Measurements from ENCODE around the gene FAT1. TPM values are rescaled to one million over a fixed set of nuclear protein-coding genes. Genes with fewer than 3 reads are reported as not detected.

FAT1 gene
- total and polyA plus RNA-seq, 12 donors = 20.4 to 131 (median 75.5) TPM

DNA sequence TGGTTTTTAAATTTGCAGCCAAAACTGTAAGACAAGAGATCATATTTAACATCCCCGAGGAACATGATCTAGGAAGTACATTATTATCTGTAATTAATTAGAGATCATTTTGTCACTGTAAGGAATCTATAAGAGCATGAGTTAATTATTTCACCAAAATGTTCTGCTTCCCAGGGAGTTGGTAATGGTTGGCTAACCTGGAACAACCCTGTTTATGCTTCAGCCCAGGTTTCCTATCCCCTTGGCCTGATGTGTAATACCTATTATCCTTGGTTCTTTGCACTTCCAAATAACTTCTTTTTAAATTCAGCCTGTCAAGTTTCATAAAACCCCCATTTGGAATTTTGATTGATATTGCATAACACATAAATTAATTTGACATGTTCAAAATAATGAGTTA lies 161.9 kb downstream of the FAT1 start:
- Histone ChIP-seq H3K4me3 (no peak overlapping the region), H3K4me1 (no peaks in the 10 kb centered on the region), H3K9me3 (peaks cover 0 to 15% (median 0%) of the 10 kb centered on the region in 11 donors), H3K27ac (no peak overlapping the region), H3K36me3 (no peaks in the 10 kb centered on the region), H3K27me3 (peaks cover 0 to 16% (median 4%) of the 10 kb centered on the region in 7 donors)
- 87 to 88% methylated on average over 1 of the region's 1 CpG for WGBS, 2 donors
- ATAC-seq = no peak
- intact Hi-C loops (cut with DNase I) = no loop called here
- TF ChIP-seq, protein P1, sequence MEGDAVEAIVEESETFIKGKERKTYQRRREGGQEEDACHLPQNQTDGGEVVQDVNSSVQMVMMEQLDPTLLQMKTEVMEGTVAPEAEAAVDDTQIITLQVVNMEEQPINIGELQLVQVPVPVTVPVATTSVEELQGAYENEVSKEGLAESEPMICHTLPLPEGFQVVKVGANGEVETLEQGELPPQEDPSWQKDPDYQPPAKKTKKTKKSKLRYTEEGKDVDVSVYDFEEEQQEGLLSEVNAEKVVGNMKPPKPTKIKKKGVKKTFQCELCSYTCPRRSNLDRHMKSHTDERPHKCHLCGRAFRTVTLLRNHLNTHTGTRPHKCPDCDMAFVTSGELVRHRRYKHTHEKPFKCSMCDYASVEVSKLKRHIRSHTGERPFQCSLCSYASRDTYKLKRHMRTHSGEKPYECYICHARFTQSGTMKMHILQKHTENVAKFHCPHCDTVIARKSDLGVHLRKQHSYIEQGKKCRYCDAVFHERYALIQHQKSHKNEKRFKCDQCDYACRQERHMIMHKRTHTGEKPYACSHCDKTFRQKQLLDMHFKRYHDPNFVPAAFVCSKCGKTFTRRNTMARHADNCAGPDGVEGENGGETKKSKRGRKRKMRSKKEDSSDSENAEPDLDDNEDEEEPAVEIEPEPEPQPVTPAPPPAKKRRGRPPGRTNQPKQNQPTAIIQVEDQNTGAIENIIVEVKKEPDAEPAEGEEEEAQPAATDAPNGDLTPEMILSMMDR (IDR thresholded peaks at IDR 0.05) = no peak
- no peak for DNase-seq

DNA sequence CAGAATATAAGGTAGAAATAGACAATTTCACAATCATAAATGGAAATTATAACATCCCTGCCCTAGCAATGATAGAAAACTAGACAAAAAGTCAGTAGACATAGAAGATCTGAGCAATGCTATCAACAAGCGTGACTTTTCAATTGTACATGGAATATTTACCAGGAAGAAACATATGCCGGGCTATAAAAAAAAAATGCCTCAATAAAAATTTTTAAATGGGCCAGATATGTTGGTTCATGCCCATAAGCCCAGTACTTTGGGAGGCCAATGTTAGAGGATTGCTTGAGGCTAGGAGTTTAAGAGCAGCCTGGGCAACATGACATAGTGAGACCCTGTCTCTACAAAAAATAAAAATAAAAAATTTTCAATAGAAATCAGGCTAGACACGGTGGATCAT lies 163.0 kb downstream of the FAT1 start:
- WGBS, 2 donors = 96% methylated on average over 3 of the region's 3 CpGs
- TF ChIP-seq, protein P1 (IDR thresholded peaks at IDR 0.05) = no peak
- no peaks in the 10 kb centered on the region for H3K4me1 ChIP-seq

DNA sequence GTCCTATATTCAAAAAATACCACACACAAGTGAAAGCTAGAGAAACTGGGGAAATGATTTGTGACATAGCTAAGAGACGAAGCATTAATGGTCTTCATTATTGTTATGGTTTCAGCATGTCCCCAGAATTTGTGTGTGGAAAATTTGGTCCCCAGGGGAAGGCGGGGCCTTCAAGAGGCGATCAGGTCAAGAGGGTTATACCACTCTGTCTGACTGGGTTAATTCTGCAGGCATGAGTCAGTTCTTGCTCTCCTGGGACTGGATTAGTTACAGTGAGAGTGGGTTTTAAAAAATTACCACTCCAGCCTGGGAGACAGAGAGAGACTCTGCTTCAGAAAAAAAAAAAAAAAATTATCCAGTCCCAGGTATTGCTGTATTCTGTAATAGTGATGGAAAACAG lies 166.2 kb downstream of the FAT1 start:
- no peak for ATAC-seq
- 59 to 71% methylated on average over 3 of the region's 3 CpGs for WGBS, 2 donors
- Histone ChIP-seq H3K4me3 (no peak overlapping the region), H3K9me3 (peaks cover 0 to 15% (median 0%) of the 10 kb centered on the region in 11 donors), H3K36me3 (no peaks in the 10 kb centered on the region), H3K27ac (no peak overlapping the region), H3K4me1 (peaks cover 0 to 11% (median 4%) of the 10 kb centered on the region in 9 donors), H3K27me3 (peaks cover 6 to 51% (median 39%) of the 10 kb centered on the region in 7 donors)
- DNase-seq = no peak
- intact Hi-C loops (cut with DNase I) = no loop called here
- TF ChIP-seq, protein P1 (IDR thresholded peaks at IDR 0.05) = no peak

More for the DNA sequence above, 163.0 kb downstream of the FAT1 start:
- no peaks in the 10 kb centered on the region for H3K36me3 ChIP-seq
- H3K9me3 ChIP-seq = peaks cover 0 to 15% (median 0%) of the 10 kb centered on the region in 11 donors
- intact Hi-C loops (cut with DNase I) = no loop called here
- H3K27me3 ChIP-seq = peaks cover 0 to 21% (median 9%) of the 10 kb centered on the region in 7 donors
- H3K27ac ChIP-seq = no peak overlapping the region
- H3K4me3 ChIP-seq = no peak overlapping the region
- ATAC-seq (no peak), DNase-seq (no peak)

DNA sequence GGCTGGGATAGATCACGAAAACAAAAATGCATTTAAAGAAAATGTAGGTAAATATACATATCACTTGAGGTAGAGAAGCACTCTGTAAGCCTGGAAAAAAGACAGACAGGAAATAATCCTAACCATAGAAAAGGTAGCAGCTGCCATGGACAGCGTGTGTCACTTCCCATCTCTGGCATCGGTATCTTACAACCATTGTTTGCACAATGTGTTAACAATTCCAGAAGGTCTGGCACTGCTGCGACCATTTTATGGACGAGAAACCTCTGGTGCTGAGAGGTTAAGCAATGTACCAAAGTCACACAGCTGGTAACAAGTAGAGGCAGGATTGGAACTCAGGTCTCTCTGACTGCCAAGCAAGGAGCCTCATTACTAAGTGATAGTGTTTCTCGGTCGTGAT lies 166.6 kb downstream of the FAT1 start:
- no peak for DNase-seq
- TF ChIP-seq, protein P1 (IDR thresholded peaks at IDR 0.05) = no peak
- no peak overlapping the region for H3K27ac ChIP-seq
- intact Hi-C loops (cut with DNase I) = no loop called here
- peaks cover 6 to 55% (median 43%) of the 10 kb centered on the region in 7 donors for H3K27me3 ChIP-seq
- peaks cover 0 to 11% (median 4%) of the 10 kb centered on the region in 9 donors for H3K4me1 ChIP-seq
- no peak for ATAC-seq
- 47 to 62% methylated on average over 7 of the region's 7 CpGs for WGBS, 2 donors
- no peaks in the 10 kb centered on the region for H3K36me3 ChIP-seq
- H3K4me3 ChIP-seq = no peak overlapping the region
- H3K9me3 ChIP-seq = peaks cover 0 to 15% (median 0%) of the 10 kb centered on the region in 11 donors
